Gastroesophageal sphincter (tissue), 4 donors: ENCODE data around the gene NMD3. TPM values are rescaled to one million over a fixed set of nuclear protein-coding genes. Genes with fewer than 3 reads are reported as not detected.

ENCODE experiments used
- ATAC-seq: fragments of 150-250 bp; one replicate; pipeline ENCODE4 v1.9.1; 2016; ENCODE audit warnings: mild to moderate bottlenecking, moderate library complexity
- H3K27ac ChIP-seq, 4 donors: fragments of 200-600 bp; sonication (generic) in 3 of 4; 1 replicate in 3 of 4; 2 replicates in 1 of 4; pipeline ENCODE4 v1.5.1; 2016 to 2019
- H3K27me3 ChIP-seq: fragments of 200-600 bp; sonication (generic); one replicate; pipeline ENCODE4 v1.5.1; 2019
- H3K36me3 ChIP-seq, 2 donors: fragments of 200-600 bp; sonication (generic); one replicate each; pipeline ENCODE4 v1.5.1; 2019; ENCODE audit warnings: control low read depth in 1 of 2
- H3K4me1 ChIP-seq, 3 donors: fragments of 200-600 bp; sonication (generic); 1 replicate in 2 of 3; 2 replicates in 1 of 3; pipeline ENCODE4 v1.5.1; 2016 to 2019; ENCODE audit warnings: control low read depth in 2 of 3
- H3K4me3 ChIP-seq, 2 donors: fragments of 200-600 bp; sonication (generic); one replicate each; pipeline ENCODE4 v1.5.1; 2019; ENCODE audit warnings: mild to moderate bottlenecking in 1 of 2, moderate library complexity in 1 of 2
- H3K9me3 ChIP-seq, 3 donors: fragments of 200-600 bp; sonication (generic); one replicate each; pipeline ENCODE4 v1.5.1; 2017 to 2019; ENCODE audit warnings: control low read depth in 2 of 3
- CTCF ChIP-seq, 4 experiments: fragments of 200-600 bp in 2 of 4; fragments of 450-650 bp in 2 of 4; sonication (generic) in 1 of 4; IDR thresholded peaks; one replicate each; pipeline ENCODE4 v1.5.1; 2017 to 2019; ENCODE audit warnings: antibody characterized with exemption in 4 of 4, mild to moderate bottlenecking in 2 of 4, moderate library complexity in 2 of 4
- EP300 ChIP-seq: sonication (generic); formaldehyde crosslinking; IDR thresholded peaks from one replicate; pipeline ENCODE4 v1.6.1; 2017; ENCODE audit warnings: antibody characterized with exemption, mild to moderate bottlenecking
- POLR2A ChIP-seq, 2 donors: fragments of 450-650 bp; IDR thresholded peaks; one replicate each; pipeline ENCODE4 v1.6.1; 2017; ENCODE audit warnings: antibody characterized with exemption in 2 of 2, mild to moderate bottlenecking in 2 of 2, moderate library complexity in 1 of 2
- POLR2AphosphoS5 ChIP-seq: sonication (generic); formaldehyde crosslinking; IDR thresholded peaks from one replicate; pipeline ENCODE4 v1.6.1; 2017; ENCODE audit warnings: antibody characterized with exemption
- WGBS, 2 donors: methylation state at CpG; one replicate each; pipeline ENCODE4 v1.1.5; 2018; ENCODE audit warnings: low coverage in 1 of 2; 5-methylcytosine and 5-hydroxymethylcytosine counted together
- total RNA-seq, 4 donors: library from RNA; depleted of rRNA; stranded (reverse); fragments of >200 nt; gene quantifications; one replicate each; pipeline ENCODE4 v1.1.0, GENCODE V29; 2016

NMD3 gene
- total RNA-seq, 4 donors from 2014 or later = 26.1 to 72.8 (median 51.8) TPM

- Histone ChIP-seq H3K36me3 (no peaks in the 10 kb centered on the region), H3K4me3 (no peak overlapping the region), H3K9me3 (no peaks in the 10 kb centered on the region), H3K4me1 (no peaks in the 10 kb centered on the region), H3K27ac (no peak overlapping the region), H3K27me3 (no peaks in the 10 kb centered on the region)
- TF ChIP-seq EP300 (no peak), CTCF (IDR thresholded peaks at IDR 0.05) (no peak), POLR2A (IDR thresholded peaks at IDR 0.05) (no peak), POLR2AphosphoS5 (no peak)
- WGBS, 2 donors = 60 to 100% methylated on average over 1 of the region's 4 CpGs
- no peak for ATAC-seq
Measured at GRCh38 chr3:161208931-161209330, 12.2 kb upstream of the NMD3 start.

- no peak for ATAC-seq
- no peak overlapping the region for H3K27ac ChIP-seq
- no peak for TF ChIP-seq EP300
- TF ChIP-seq POLR2AphosphoS5 = no peak
- no peak for TF ChIP-seq POLR2A (IDR thresholded peaks at IDR 0.05)
- no peak for TF ChIP-seq CTCF (IDR thresholded peaks at IDR 0.05)
- H3K27me3 ChIP-seq = no peaks in the 10 kb centered on the region
- H3K4me1 ChIP-seq = no peaks in the 10 kb centered on the region
- no peak overlapping the region for H3K4me3 ChIP-seq
- no peaks in the 10 kb centered on the region for H3K9me3 ChIP-seq
- H3K36me3 ChIP-seq = no peaks in the 10 kb centered on the region
- WGBS, 2 donors = 52 to 70% methylated on average over 3 of the region's 3 CpGs
Measured at GRCh38 chr3:161212171-161212771, 8.8 kb upstream of the NMD3 start.

- Histone ChIP-seq H3K27ac (no peak overlapping the region), H3K27me3 (no peaks in the 10 kb centered on the region), H3K4me1 (no peaks in the 10 kb centered on the region), H3K4me3 (no peak overlapping the region), H3K9me3 (no peaks in the 10 kb centered on the region), H3K36me3 (no peaks in the 10 kb centered on the region)
- no peak for ATAC-seq
- TF ChIP-seq EP300 = no peak
- TF ChIP-seq POLR2A (IDR thresholded peaks at IDR 0.05) = no peak
- no peak for TF ChIP-seq CTCF (IDR thresholded peaks at IDR 0.05)
- no peak for TF ChIP-seq POLR2AphosphoS5
Measured at GRCh38 chr3:161212906-161213305, 8.2 kb upstream of the NMD3 start.

GRCh38 chr3:161213644-161214043 lies 7.5 kb upstream of the NMD3 start:
- Histone ChIP-seq H3K36me3 (no peaks in the 10 kb centered on the region), H3K4me3 (no peak overlapping the region), H3K27me3 (no peaks in the 10 kb centered on the region), H3K4me1 (no peaks in the 10 kb centered on the region), H3K27ac (no peak overlapping the region), H3K9me3 (no peaks in the 10 kb centered on the region)
- no peak for TF ChIP-seq EP300
- TF ChIP-seq POLR2AphosphoS5 = no peak
- TF ChIP-seq CTCF (IDR thresholded peaks at IDR 0.05) = no peak
- no peak for TF ChIP-seq POLR2A (IDR thresholded peaks at IDR 0.05)
- ATAC-seq = no peak
- WGBS, 2 donors = 37 to 46% methylated on average over 3 to 4 of the region's 4 CpGs

- 80 to 100% methylated on average over 1 to 3 of the region's 4 CpGs for WGBS, 2 donors
- no peaks in the 10 kb centered on the region for H3K9me3 ChIP-seq
- H3K4me3 ChIP-seq = no peak overlapping the region
- H3K27ac ChIP-seq = no peak overlapping the region
- peaks cover 0 to 1% (median 0%) of the 10 kb centered on the region in 3 donors for H3K4me1 ChIP-seq
- no peaks in the 10 kb centered on the region for H3K36me3 ChIP-seq
- ATAC-seq = no peak
- TF ChIP-seq POLR2A (IDR thresholded peaks at IDR 0.05) (no peak), POLR2AphosphoS5 (no peak), EP300 (no peak), CTCF (IDR thresholded peaks at IDR 0.05) (no peak)
- H3K27me3 ChIP-seq = no peaks in the 10 kb centered on the region
Measured at GRCh38 chr3:161215185-161215584, 5.9 kb upstream of the NMD3 start.
